Left lung (tissue), 10 donors: ENCODE results near the gene FBXO42. TPM values are rescaled to one million over a fixed set of nuclear protein-coding genes. Genes with fewer than 3 reads are reported as not detected.

Experiments used
- ATAC-seq: fragments of 200-7000 bp; cut with Tn5 transposase; one replicate; pipeline ENCODE4 v1.9.1; 2020; ENCODE audit warnings: moderate library complexity
- DNase-seq, 4 donors: peaks; one replicate each; pipeline ENCODE4 v3.0.0-alpha.2; 2013 to 2020
- H3K27ac ChIP-seq, 2 donors: fragments of 200-600 bp; sonication (generic) in 1 of 2; one replicate each; pipeline versions ENCODE4 v1.5.0 to v1.8.0; 2020 to 2021
- H3K27me3 ChIP-seq, 2 donors: fragments of 200-600 bp; sonication (generic) in 1 of 2; one replicate each; pipeline versions ENCODE4 v1.5.0 to v1.8.0; 2020 to 2021
- H3K36me3 ChIP-seq, 2 donors: fragments of 200-600 bp; sonication (generic) in 1 of 2; one replicate each; pipeline versions ENCODE4 v1.5.0 to v1.8.0; 2020 to 2021
- H3K4me1 ChIP-seq, 2 donors: fragments of 200-600 bp; one replicate each; pipeline ENCODE4 v1.8.0; 2021
- H3K4me3 ChIP-seq, 2 donors: fragments of 200-600 bp; sonication (generic) in 1 of 2; one replicate each; pipeline versions ENCODE4 v1.5.0 to v1.8.0; 2020 to 2021; ENCODE audit warnings: mild to moderate bottlenecking in 1 of 2
- H3K9me3 ChIP-seq, 2 donors: fragments of 200-600 bp; sonication (generic) in 1 of 2; one replicate each; pipeline versions ENCODE4 v1.5.0 to v1.8.0; 2020 to 2021
- intact Hi-C, 2 donors: fragments of 100-400 bp; cut with DNase I; formaldehyde crosslinking; loops; one replicate each; pipeline versions ENCODE4 v1.11.2 to v1.14.2; 2022
- polyA plus RNA-seq, 6 donors: library from polyadenylated mRNA; unstranded; fragments of 120-200 nt; gene quantifications; one replicate each; pipeline ENCODE4 v1.2.1, GENCODE V29; 2013; ENCODE audit not compliant: insufficient read length in 6 of 6
- total RNA-seq, 2 donors: library from RNA; stranded (reverse); fragmentation: NEBNext Ultra II Directional; extraction: Animal tissue kit (Norgen Biotek cat#: 25700); gene quantifications; one replicate each; pipeline ENCODE4 v1.2.1, GENCODE V29; 2021
- TF ChIP-seq, protein P1 (sequence below), 2 donors: fragments of 200-600 bp; sonication (generic) in 1 of 2; IDR thresholded peaks; one replicate each; pipeline versions ENCODE4 v1.5.0 to v1.8.0; 2021; ENCODE audit warnings: antibody characterized with exemption in 2 of 2
- donor health status: DM: no; HTN: yes; CAD: no.
- donor health status: DM: no; HTN: no; CAD: no.

Gene FBXO42
- total and polyA plus RNA-seq, 8 donors = 18.8 to 22.4 (median 21.1) TPM

DNA sequence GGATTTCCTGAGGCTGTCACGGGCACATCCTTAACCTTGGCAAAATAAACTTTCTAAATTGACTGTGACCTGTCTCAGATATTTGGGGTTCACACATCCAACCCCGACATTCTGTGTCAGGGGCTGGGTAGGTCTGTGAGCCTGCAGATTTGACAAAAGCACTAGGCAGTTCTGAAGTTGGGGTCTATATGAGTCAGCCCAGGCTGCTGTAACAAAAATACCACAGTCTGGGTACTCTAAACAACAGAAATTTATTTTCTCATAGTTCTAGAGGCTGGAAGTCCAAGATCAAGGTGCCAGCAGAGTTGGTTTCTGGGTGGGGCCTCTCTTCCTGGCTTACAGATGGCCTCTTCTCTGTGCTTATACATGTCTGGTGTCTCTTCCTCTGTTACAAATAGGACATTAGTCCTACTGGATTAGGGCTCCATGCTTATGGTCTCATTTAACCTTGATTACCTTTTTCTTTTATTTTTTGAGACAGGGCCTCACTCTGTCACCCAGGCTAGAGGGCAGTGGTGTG, 112.2 kb downstream of the FBXO42 start:
- DNase-seq (no peak), ATAC-seq (no peak)
- no peaks in the 10 kb centered on the region for H3K9me3 ChIP-seq
- no peaks in the 10 kb centered on the region for H3K27me3 ChIP-seq
- H3K36me3 ChIP-seq = no peaks in the 10 kb centered on the region
- no peak overlapping the region for H3K27ac ChIP-seq
- intact Hi-C loops = loop anchor here in 1 of 2 donors (5.0 kb wide), 2 partner anchors 53 to 168 kb away; partner anchors contain the start of gene FAM131C
- TF ChIP-seq, protein P1, sequence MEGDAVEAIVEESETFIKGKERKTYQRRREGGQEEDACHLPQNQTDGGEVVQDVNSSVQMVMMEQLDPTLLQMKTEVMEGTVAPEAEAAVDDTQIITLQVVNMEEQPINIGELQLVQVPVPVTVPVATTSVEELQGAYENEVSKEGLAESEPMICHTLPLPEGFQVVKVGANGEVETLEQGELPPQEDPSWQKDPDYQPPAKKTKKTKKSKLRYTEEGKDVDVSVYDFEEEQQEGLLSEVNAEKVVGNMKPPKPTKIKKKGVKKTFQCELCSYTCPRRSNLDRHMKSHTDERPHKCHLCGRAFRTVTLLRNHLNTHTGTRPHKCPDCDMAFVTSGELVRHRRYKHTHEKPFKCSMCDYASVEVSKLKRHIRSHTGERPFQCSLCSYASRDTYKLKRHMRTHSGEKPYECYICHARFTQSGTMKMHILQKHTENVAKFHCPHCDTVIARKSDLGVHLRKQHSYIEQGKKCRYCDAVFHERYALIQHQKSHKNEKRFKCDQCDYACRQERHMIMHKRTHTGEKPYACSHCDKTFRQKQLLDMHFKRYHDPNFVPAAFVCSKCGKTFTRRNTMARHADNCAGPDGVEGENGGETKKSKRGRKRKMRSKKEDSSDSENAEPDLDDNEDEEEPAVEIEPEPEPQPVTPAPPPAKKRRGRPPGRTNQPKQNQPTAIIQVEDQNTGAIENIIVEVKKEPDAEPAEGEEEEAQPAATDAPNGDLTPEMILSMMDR (IDR thresholded peaks at IDR 0.05) = no peak
- no peak overlapping the region for H3K4me3 ChIP-seq
- peaks cover 15 to 24% of the 10 kb centered on the region in 2 donors for H3K4me1 ChIP-seq

DNA sequence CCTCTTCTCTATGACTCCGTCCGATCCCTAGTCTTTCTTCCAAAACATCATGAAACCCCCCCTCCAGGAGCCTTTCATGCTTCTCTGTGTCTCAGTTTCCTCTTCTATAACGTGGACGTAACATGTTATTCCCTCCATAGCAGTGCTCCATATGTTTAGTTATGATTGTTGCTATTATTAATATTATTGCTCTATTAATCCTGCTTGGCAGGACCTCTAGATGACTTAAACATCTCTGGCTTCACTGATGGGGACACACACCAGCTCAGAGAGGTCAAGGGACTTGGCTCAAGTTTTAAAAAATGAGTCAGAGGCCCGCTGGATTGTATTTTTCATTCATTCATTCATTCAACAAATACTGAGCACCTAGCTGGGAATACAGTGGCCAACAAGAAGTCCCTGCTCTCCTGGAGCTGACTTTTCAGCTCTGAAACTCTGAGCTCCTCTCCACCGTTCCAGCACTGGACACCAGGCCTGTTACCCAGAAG, 114.9 kb downstream of the FBXO42 start:
- no peak for DNase-seq
- TF ChIP-seq, protein P1 (IDR thresholded peaks at IDR 0.05) = no peak
- no peaks in the 10 kb centered on the region for H3K9me3 ChIP-seq
- intact Hi-C loops = no loop called here
- peaks cover 15 to 21% of the 10 kb centered on the region in 2 donors for H3K4me1 ChIP-seq
- peak overlapping the region; percentile 70 to 71 for H3K4me3 ChIP-seq
- no peaks in the 10 kb centered on the region for H3K36me3 ChIP-seq
- peak overlapping the region; percentile 76 to 86 for H3K27ac ChIP-seq
- H3K27me3 ChIP-seq = no peaks in the 10 kb centered on the region
- no peak for ATAC-seq

DNA sequence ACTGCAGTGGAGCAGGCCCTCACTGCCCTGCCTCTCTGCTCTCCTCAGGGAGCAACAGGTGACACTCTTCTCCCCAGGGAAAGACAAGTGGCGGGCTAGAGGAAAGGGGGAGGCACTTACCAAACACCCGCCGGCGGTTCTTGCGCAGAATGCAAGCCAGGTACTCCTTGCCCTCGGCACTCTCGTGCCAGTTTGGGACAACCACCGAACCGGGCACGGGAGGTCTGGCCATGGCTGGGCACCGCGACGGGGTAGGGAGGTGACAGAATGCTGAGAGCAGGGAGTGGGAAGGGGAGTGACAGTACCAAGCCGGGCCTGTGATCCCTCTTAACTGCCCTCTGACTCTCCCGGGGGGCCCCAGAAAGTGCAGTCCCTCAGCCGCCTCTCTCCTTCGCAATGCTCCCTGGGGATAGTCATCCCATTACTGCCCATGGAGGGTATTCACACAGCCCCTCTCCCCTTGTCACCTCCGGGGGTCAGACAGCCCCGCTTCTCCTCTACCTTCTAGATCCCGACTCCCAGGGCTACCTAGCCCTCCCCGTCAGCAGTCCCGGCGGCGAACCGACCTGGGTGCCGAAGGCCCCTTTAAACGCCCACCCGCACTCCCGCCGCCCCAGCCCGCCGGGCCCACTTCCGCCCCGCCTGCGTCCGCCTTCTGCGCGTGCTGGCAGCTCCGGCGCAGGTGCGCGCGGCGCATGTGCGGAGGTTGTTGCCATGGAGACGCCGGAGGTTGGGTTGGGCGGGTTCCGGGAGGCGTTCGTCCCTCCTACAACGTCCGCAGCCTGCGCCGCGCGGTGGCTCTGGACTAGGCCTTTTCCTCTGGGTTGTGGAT, 115.6 kb downstream of the FBXO42 start, which contains the start of gene CPLANE2:
Gene CPLANE2, minus strand, starts transcription at position 673 of the 832 bp plus-strand sequence. Its CDS starts 441 bp downstream, at position 232.
- intact Hi-C loops = no loop called here

DNA sequence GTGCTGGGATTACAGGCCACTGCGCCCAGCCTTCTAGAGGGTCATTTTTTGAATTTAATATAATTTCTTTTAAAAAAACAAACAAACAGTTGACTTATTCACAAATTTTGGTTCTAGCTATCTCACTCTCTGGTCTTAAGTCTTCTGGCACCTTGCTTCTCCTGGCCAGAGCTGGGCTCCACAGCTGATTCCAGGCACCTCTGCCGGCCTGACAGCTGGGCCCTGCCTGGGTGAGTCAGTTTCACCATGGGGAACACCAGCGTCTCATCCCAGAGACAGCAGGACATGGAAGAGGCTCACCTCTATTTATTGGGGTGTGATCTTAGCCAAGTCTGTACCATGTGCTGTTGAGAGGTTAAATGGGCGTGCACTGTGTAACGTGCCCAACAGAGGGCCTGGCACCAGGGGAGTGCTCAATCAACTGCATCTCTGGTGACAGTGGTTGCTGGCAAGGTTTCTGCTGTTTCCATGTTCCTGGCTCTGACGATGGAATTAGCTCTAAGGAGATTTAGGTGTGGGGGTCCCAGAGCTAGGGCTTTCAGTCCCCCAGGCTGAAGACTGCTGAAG, 116.3 kb downstream of the FBXO42 start:
- TF ChIP-seq, protein P1 (IDR thresholded peaks at IDR 0.05) = no peak
- ATAC-seq (peak; percentile 75), DNase-seq (no peak)
- peak overlapping the region; percentile 70 to 71 for H3K4me3 ChIP-seq
- H3K27ac ChIP-seq = peak overlapping the region; percentile 76 to 86
- no peaks in the 10 kb centered on the region for H3K9me3 ChIP-seq
- no peaks in the 10 kb centered on the region for H3K27me3 ChIP-seq
- peaks cover 15 to 21% of the 10 kb centered on the region in 2 donors for H3K4me1 ChIP-seq
- intact Hi-C loops = no loop called here
- H3K36me3 ChIP-seq = peaks cover 0 to 3% of the 10 kb centered on the region in 2 donors

More for the DNA sequence above, 115.6 kb downstream of the FBXO42 start, which contains the start of gene CPLANE2:
- TF ChIP-seq, protein P1 (IDR thresholded peaks at IDR 0.05) = no peak
- Histone ChIP-seq H3K4me3 (peak within 1 kb of the TSS; percentile 70 to 71), H3K36me3 (peaks cover 0 to 3% of the 10 kb centered on the region in 2 donors), H3K9me3 (no peaks in the 10 kb centered on the region), H3K27ac (peak within 1 kb of the TSS; percentile 76 to 86), H3K27me3 (no peaks in the 10 kb centered on the region), H3K4me1 (peaks cover 15 to 21% of the 10 kb centered on the region in 2 donors)
- peak; percentile 95 for ATAC-seq
- DNase-seq = peak; percentile 88 to 99 (median 96)
